HG02943 (cell line): ENCODE results near the gene SELENOP.

Experiments
- ATAC-seq: cut with Tn5 transposase; IDR thresholded peaks from one replicate; pipeline ENCODE4 v1.9.1; 2021; ENCODE audit warnings: mild to moderate bottlenecking, low read depth, moderate library complexity; ENCODE audit not compliant: unreplicated experiment

SELENOP gene

GRCh38 chr5:42750507-42750906 is 61.2 kb downstream of the SELENOP start:
- ATAC-seq: no peak
